HG03139 (cell line): Measurements from ENCODE around the gene ISG20L2.

ENCODE experiments used
- ATAC-seq: cut with Tn5 transposase; IDR thresholded peaks from one replicate; pipeline ENCODE4 v1.9.1; 2021; ENCODE audit not compliant: unreplicated experiment

The ISG20L2 gene

GRCh38 chr1:156754219-156754618 lies 25.7 kb upstream of the ISG20L2 start:
- no peak for ATAC-seq

- ATAC-seq: no peak
Observed at GRCh38 chr1:156752843-156753482, 24.4 kb upstream of the ISG20L2 start.

GRCh38 chr1:156751757-156752481 lies 23.4 kb upstream of the ISG20L2 start:
- ATAC-seq: peak; percentile 57

GRCh38 chr1:156751451-156751756 lies 22.8 kb upstream of the ISG20L2 start, which contains the start of gene HDGF:
HDGF (minus strand) TSS chr1:156751675; CDS start chr1:156751429, 246 bp downstream.
- ATAC-seq: peak; percentile 3

- peak; percentile 5 for ATAC-seq
Observed at GRCh38 chr1:156750711-156751450, 22.3 kb upstream of the ISG20L2 start.

- ATAC-seq: no peak
Observed at GRCh38 chr1:156750191-156750672, 21.7 kb upstream of the ISG20L2 start.

GRCh38 chr1:156749419-156750118 lies 21.0 kb upstream of the ISG20L2 start:
- no peak for ATAC-seq

GRCh38 chr1:156748670-156749418 lies 20.3 kb upstream of the ISG20L2 start:
- no peak for ATAC-seq

GRCh38 chr1:156747742-156748669 lies 19.4 kb upstream of the ISG20L2 start:
- no peak for ATAC-seq

GRCh38 chr1:156746728-156747631 lies 18.4 kb upstream of the ISG20L2 start:
- ATAC-seq: no peak

- ATAC-seq: no peak
Observed at GRCh38 chr1:156746406-156746727, 17.8 kb upstream of the ISG20L2 start.

GRCh38 chr1:156745881-156746280 lies 17.3 kb upstream of the ISG20L2 start:
- no peak for ATAC-seq

- no peak for ATAC-seq
Observed at GRCh38 chr1:156744786-156745419, 16.3 kb upstream of the ISG20L2 start.

GRCh38 chr1:156744344-156744743 lies 15.8 kb upstream of the ISG20L2 start:
- no peak for ATAC-seq

- no peak for ATAC-seq
Observed at GRCh38 chr1:156743367-156744302, 15.1 kb upstream of the ISG20L2 start.

- ATAC-seq: no peak
Observed at GRCh38 chr1:156742801-156743200, 14.2 kb upstream of the ISG20L2 start.

GRCh38 chr1:156742017-156742416 lies 13.5 kb upstream of the ISG20L2 start:
- ATAC-seq: no peak
